Measurements from ENCODE around the gene KIAA0513.

KIAA0513 gene

GRCh38 chr16:85014311-85014710 lies 13.3 kb upstream of the KIAA0513 start:
- Histone ChIP-seq H3K36me3 (no peaks in the 10 kb centered on the region; the same call in 1 of the 2 replicates), H3K4me1 (no peaks in the 10 kb centered on the region), H3K27me3 (peaks cover 27% of the 10 kb centered on the region), H3K4me3 (ENCODE audit: low read depth, low read length) (no peak overlapping the region), H3K9me3 (no peaks in the 10 kb centered on the region)
- no peak for DNase-seq
- no peak for TF ChIP-seq CTCF (IDR thresholded peaks at IDR 0.05; ENCODE audit: low read depth, low read length)

- no peaks in the 10 kb centered on the region for H3K9me3 ChIP-seq
- H3K27me3 ChIP-seq, result peaks cover 38% of the 10 kb centered on the region
- TF ChIP-seq CTCF (IDR thresholded peaks at IDR 0.05; ENCODE audit: low read depth, low read length), result no peak
- no peaks in the 10 kb centered on the region; the same call in 1 of the 2 replicates for H3K36me3 ChIP-seq
- no peak overlapping the region for H3K4me3 ChIP-seq (ENCODE audit: low read depth, low read length)
- no peak for DNase-seq
- no peaks in the 10 kb centered on the region for H3K4me1 ChIP-seq
These were observed 12.0 kb upstream of the KIAA0513 start for GRCh38 chr16:85015481-85016187.

GRCh38 chr16:85017151-85017550 lies 10.4 kb upstream of the KIAA0513 start:
- Histone ChIP-seq H3K27me3 (peaks cover 37% of the 10 kb centered on the region), H3K4me3 (ENCODE audit: low read depth, low read length) (no peak overlapping the region), H3K4me1 (no peaks in the 10 kb centered on the region), H3K36me3 (no peaks in the 10 kb centered on the region), H3K9me3 (no peaks in the 10 kb centered on the region)
- DNase-seq, result no peak
- no peak for TF ChIP-seq CTCF (IDR thresholded peaks at IDR 0.05; ENCODE audit: low read depth, low read length)

GRCh38 chr16:85017633-85018032 lies 10.0 kb upstream of the KIAA0513 start:
- no peak overlapping the region for H3K4me3 ChIP-seq (ENCODE audit: low read depth, low read length)
- no peaks in the 10 kb centered on the region for H3K9me3 ChIP-seq
- no peaks in the 10 kb centered on the region for H3K36me3 ChIP-seq
- DNase-seq, result no peak
- H3K27me3 ChIP-seq, result peaks cover 37% of the 10 kb centered on the region
- TF ChIP-seq CTCF (IDR thresholded peaks at IDR 0.05; ENCODE audit: low read depth, low read length), result no peak
- no peaks in the 10 kb centered on the region for H3K4me1 ChIP-seq

- TF ChIP-seq CTCF (IDR thresholded peaks at IDR 0.05; ENCODE audit: low read depth, low read length), result no peak
- H3K27me3 ChIP-seq, result peaks cover 37% of the 10 kb centered on the region
- no peaks in the 10 kb centered on the region for H3K36me3 ChIP-seq
- no peaks in the 10 kb centered on the region for H3K4me1 ChIP-seq
- no peak for DNase-seq
- no peak overlapping the region for H3K4me3 ChIP-seq (ENCODE audit: low read depth, low read length)
- no peaks in the 10 kb centered on the region for H3K9me3 ChIP-seq
These were observed 8.9 kb upstream of the KIAA0513 start for GRCh38 chr16:85018529-85019236.

GRCh38 chr16:85019659-85020245 lies 7.8 kb upstream of the KIAA0513 start:
- no peaks in the 10 kb centered on the region for H3K4me1 ChIP-seq
- H3K4me3 ChIP-seq (ENCODE audit: low read depth, low read length), result no peak overlapping the region
- no peaks in the 10 kb centered on the region for H3K9me3 ChIP-seq
- DNase-seq, result no peak
- H3K36me3 ChIP-seq, result no peaks in the 10 kb centered on the region
- peaks cover 37% of the 10 kb centered on the region for H3K27me3 ChIP-seq
- TF ChIP-seq CTCF (IDR thresholded peaks at IDR 0.05; ENCODE audit: low read depth, low read length), result no peak
